Activated T-cell treated with anti-CD3 and anti-CD28 coated beads for 1 hour (primary cell): Measurements from ENCODE around the gene LMAN2.

Source experiments
- DNase-seq: peaks from one replicate; pipeline ENCODE4 v3.0.0-alpha.2; 2020; ENCODE audit warnings: low read depth

The LMAN2 gene

GRCh38 chr5:177351392-177352329, at the start of gene LMAN2:
TSS of gene LMAN2 (minus strand) at chr5:177351668. CDS start at chr5:177351647, 21 bp downstream.
- DNase-seq, result peak; percentile 82

- DNase-seq, result no peak
Observed at GRCh38 chr5:177399997-177400868, 48.8 kb upstream of the LMAN2 start, which contains the start of gene PFN3. TSS of gene PFN3 (minus strand) at chr5:177400661. CDS start at chr5:177400576, 85 bp downstream.

GRCh38 chr5:177397875-177398390, 46.5 kb upstream of the LMAN2 start:
- DNase-seq, result no peak

- no peak for DNase-seq
Observed at GRCh38 chr5:177396807-177397206, 45.3 kb upstream of the LMAN2 start.

GRCh38 chr5:177396078-177396477, 44.6 kb upstream of the LMAN2 start:
- DNase-seq, result no peak

- DNase-seq, result no peak
Observed at GRCh38 chr5:177393990-177394389, 42.5 kb upstream of the LMAN2 start.

- no peak for DNase-seq
Observed at GRCh38 chr5:177393206-177393765, 41.8 kb upstream of the LMAN2 start.

- no peak for DNase-seq
Observed at GRCh38 chr5:177392765-177393164, 41.3 kb upstream of the LMAN2 start.

- DNase-seq, result peak; percentile 80
Observed at GRCh38 chr5:177390363-177391300, 39.2 kb upstream of the LMAN2 start.

- DNase-seq, result no peak
Observed at GRCh38 chr5:177389241-177390169, 38.0 kb upstream of the LMAN2 start.

- DNase-seq, result no peak
Observed at GRCh38 chr5:177388521-177389052, 37.1 kb upstream of the LMAN2 start.

- no peak for DNase-seq
Observed at GRCh38 chr5:177387405-177387804, 35.9 kb upstream of the LMAN2 start.

- no peak for DNase-seq
Observed at GRCh38 chr5:177386542-177386941, 35.1 kb upstream of the LMAN2 start.

GRCh38 chr5:177385720-177386119, 34.3 kb upstream of the LMAN2 start:
- no peak for DNase-seq

GRCh38 chr5:177384134-177384533, 32.7 kb upstream of the LMAN2 start, which contains the start of gene SLC34A1:
TSS of gene SLC34A1 (plus strand) at chr5:177384434. CDS start at chr5:177385742, 1,308 bp downstream.
- DNase-seq, result no peak

GRCh38 chr5:177383181-177383580, 31.7 kb upstream of the LMAN2 start:
- no peak for DNase-seq

- no peak for DNase-seq
Observed at GRCh38 chr5:177382423-177383029, 31.1 kb upstream of the LMAN2 start.

GRCh38 chr5:177380805-177381126, 29.3 kb upstream of the LMAN2 start:
- no peak for DNase-seq
